GM12873 (cell line): ENCODE results near the gene ORMDL2.

Experiments used
- TF ChIP-seq, protein P1 (sequence below): IDR thresholded peaks from 2 replicates; pipeline ENCODE4 v1.5.1; 2012; ENCODE audit warnings: low read depth, mild to moderate bottlenecking, moderate library complexity, low read length, control low read depth; ENCODE audit not compliant: insufficient read depth; ENCODE audit errors: missing control alignments

Gene ORMDL2

DNA sequence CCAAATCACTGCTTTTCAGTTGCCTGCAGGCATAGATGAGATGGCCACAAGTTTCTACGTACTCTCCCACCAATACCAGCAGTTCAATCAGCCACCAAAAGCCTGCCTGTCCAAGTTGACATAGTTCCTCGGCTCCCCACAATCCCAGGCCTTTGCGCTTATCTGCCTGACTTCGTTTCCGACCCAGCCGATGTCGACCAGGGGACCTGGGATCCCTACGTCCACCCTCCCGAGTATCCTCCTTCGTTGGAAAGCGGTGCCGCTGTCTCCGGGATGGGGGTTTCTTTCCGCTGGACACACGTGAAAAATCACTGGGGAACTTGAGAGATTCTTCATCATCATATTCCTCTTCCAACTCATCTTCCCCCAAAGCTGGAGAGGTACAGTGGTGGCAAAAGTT is 10.0 kb downstream of the ORMDL2 start:
- TF ChIP-seq, protein P1, sequence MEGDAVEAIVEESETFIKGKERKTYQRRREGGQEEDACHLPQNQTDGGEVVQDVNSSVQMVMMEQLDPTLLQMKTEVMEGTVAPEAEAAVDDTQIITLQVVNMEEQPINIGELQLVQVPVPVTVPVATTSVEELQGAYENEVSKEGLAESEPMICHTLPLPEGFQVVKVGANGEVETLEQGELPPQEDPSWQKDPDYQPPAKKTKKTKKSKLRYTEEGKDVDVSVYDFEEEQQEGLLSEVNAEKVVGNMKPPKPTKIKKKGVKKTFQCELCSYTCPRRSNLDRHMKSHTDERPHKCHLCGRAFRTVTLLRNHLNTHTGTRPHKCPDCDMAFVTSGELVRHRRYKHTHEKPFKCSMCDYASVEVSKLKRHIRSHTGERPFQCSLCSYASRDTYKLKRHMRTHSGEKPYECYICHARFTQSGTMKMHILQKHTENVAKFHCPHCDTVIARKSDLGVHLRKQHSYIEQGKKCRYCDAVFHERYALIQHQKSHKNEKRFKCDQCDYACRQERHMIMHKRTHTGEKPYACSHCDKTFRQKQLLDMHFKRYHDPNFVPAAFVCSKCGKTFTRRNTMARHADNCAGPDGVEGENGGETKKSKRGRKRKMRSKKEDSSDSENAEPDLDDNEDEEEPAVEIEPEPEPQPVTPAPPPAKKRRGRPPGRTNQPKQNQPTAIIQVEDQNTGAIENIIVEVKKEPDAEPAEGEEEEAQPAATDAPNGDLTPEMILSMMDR: no peak

DNA sequence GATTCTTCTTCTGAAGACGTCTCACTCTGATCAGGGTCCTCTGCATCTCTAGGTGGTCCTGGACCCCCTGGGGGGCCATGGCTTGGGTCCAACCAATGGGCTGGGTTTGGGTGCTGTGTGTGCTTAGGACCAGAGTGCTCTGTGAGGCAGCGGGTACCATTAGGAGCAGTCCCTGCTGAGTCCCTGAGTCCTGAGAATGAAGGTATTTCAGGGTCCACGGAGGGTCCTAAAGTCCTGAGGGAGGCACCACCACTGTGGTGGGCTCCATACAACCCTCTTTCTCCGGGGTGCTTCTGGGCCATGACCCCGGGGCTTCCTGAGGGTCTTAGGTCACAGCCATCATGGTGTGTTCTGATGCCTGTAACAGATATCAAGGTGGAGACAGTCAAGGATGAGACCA is 10.5 kb downstream of the ORMDL2 start:
- TF ChIP-seq, protein P1: no peak

DNA sequence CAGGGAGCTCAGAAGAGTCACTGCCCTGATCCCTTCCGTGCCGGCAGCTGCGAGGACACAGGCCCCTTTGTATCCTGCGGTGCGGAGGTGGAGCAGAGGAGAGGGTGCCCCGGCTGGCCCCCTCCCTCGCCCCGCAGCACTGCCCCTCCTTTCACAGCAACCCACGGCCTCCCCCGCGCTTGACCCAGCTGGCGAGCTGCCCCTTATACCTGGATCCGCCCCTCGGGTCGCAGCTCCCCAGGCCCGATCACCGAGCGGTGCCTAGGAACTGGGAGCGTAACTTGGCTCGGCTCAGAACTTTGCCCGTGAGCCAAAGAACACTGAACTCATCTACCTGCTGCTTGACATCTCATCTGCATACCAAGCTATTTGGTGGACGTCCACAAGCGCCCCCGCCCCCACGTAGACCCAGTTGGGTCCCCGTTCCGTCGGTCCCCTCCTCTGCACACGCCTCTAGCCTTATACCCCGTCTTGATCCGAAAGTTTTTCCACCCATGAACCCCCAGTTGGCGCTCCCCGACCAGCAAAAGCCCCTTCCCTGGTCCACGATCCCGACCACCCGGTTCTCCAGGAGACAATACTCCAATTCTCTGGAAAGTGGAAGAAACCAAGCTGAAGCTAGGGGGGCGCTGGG is 12.2 kb downstream of the ORMDL2 start:
- TF ChIP-seq, protein P1: no peak

DNA sequence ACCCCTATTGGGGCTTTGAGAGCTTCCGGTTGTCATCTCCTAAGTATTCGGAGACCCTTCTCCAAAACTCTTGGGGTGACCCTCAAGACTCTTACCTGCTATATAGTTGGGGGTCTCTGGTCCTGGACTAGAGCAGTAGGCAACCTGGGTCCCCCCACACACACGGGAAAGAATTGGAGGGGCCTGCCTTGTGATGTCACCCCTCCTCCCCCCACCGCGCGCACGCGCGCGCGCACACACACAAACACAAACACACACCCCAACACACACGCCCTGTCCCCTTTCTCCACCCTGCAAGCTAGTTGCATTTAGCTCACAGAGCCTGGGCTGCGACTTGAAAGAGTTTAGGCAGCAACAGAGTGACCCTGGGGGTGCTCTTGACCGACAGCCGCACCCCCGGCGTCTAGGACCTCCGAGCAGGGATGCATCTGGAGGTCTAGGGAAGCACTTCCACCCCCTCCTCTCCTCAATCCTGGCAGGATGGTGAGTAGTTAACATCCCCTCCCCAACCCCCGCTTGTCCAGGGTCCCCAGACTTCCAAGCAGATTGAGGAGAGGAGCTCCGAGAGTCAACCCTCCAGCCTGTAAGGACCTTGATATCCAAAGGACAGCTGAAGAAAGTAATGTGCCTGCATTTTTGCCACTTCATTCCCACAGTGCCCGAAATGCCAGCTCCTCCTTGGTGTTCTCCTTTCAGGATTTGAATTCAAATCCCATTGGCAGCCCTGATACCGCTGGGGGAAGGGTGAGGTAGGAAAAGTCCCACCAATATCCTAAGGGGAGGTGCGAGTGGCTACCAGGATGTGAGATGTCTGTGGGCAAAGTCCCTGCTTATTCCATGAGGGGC is 13.0 kb downstream of the ORMDL2 start:
- TF ChIP-seq, protein P1: no peak

DNA sequence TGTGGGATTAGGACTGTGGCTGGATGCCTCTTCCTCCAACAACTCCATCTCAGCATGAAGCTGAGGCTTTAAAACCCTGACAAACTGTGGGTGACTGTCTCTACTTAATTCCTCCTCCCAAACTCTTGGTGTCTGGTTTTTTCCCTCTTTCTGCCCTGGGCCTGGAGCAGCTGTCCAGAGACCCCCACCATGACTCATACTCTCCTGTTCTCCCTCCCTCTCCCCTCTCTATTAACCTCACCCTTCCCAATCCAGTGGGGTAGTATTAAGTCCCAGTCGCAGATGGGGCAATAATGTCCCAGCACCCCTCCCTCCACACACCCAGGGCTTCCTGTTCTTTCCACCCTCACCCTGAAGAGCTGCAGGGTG is 13.6 kb downstream of the ORMDL2 start:
- TF ChIP-seq, protein P1: no peak

DNA sequence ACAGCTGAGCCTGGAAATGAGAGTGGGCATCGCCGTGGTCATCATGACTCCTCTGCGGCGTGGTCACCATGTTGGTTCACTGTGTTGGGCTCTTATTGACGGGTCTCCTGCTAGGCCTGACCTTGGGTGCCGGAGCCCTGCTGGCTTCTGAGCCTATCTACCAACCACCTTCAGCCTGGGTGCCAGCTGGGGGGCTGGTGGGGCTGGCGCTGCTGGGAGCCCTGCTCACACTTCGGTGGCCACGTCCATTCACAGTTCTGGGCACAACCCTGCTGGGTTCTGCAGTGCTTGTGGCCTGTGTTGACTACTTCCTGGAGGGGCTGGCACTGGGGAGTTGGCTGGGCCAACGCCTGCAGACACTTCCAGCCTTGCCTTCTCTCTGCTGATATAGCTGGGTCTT is 15.2 kb downstream of the ORMDL2 start:
- TF ChIP-seq, protein P1: no peak

DNA sequence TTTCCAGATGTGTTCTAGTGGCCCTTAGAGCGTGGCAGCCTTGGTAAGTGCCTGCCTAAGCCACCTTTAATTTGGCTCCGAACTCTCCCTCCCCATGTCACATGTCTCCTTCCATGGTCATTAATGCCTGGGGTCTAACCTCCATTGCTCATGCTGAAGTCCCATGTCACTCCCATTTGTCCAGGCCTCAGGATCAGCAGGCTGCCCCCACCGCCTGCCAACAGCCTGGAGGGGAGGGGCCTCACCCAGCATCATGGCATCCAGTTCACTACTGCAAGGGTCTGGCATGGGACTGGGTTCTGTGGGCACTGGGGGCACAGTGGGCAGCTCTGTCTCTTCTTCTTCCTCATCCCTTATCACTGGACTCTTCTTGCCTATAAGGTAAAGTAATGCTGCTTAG is 20.5 kb downstream of the ORMDL2 start:
- TF ChIP-seq, protein P1: no peak
